Right ventricle myocardium inferior (tissue), 1 donor: ENCODE measurements around the gene FBXO8. TPM values are rescaled to one million over a fixed set of nuclear protein-coding genes. Genes with fewer than 3 reads are reported as not detected.
"Not testable (repeated sequence)": the region's sequence is repeated elsewhere in the genome, so short reads cannot be mapped to it uniquely, and the experiment has no call there.

Source experiments
- ATAC-seq: fragments of 200-7000 bp; cut with Tn5 transposase; one replicate; pipeline ENCODE4 v1.9.1; 2020; ENCODE audit warnings: mild to moderate bottlenecking, moderate library complexity
- DNase-seq: peaks from one replicate; pipeline ENCODE4 v3.0.0; 2021; ENCODE audit errors: missing footprints
- intact Hi-C: fragments of 100-400 bp; cut with DNase I; formaldehyde crosslinking; loops from one replicate; pipeline ENCODE4 v1.11.0; 2022
- long read RNA-seq: library from polyadenylated mRNA; unstranded; transcript quantifications from one replicate; pipeline ENCODE4 v2.0.0, GENCODE V29; 2021
- total RNA-seq: library from RNA; stranded (reverse); fragmentation: NEBNext Ultra II Directional; extraction: Animal tissue kit (Norgen Biotek cat#: 25700); gene quantifications from one replicate; pipeline ENCODE4 v1.2.1, GENCODE V29; 2021
- donor health status: DM: no; HTN: yes; CAD: no; lungs with severe emphysema.

FBXO8 gene, protein sequence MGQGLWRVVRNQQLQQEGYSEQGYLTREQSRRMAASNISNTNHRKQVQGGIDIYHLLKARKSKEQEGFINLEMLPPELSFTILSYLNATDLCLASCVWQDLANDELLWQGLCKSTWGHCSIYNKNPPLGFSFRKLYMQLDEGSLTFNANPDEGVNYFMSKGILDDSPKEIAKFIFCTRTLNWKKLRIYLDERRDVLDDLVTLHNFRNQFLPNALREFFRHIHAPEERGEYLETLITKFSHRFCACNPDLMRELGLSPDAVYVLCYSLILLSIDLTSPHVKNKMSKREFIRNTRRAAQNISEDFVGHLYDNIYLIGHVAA
- 25.9 TPM for total RNA-seq
- long read RNA-seq, transcript FBXO8-201 (6 exons, 2,577 nt): major isoform, 6 of 6 reads
- long read RNA-seq, partial matches to known transcripts: 0 of 6 reads
- long read RNA-seq, other reads (novel, unspliced or antisense): 0 of 6 reads

DNA sequence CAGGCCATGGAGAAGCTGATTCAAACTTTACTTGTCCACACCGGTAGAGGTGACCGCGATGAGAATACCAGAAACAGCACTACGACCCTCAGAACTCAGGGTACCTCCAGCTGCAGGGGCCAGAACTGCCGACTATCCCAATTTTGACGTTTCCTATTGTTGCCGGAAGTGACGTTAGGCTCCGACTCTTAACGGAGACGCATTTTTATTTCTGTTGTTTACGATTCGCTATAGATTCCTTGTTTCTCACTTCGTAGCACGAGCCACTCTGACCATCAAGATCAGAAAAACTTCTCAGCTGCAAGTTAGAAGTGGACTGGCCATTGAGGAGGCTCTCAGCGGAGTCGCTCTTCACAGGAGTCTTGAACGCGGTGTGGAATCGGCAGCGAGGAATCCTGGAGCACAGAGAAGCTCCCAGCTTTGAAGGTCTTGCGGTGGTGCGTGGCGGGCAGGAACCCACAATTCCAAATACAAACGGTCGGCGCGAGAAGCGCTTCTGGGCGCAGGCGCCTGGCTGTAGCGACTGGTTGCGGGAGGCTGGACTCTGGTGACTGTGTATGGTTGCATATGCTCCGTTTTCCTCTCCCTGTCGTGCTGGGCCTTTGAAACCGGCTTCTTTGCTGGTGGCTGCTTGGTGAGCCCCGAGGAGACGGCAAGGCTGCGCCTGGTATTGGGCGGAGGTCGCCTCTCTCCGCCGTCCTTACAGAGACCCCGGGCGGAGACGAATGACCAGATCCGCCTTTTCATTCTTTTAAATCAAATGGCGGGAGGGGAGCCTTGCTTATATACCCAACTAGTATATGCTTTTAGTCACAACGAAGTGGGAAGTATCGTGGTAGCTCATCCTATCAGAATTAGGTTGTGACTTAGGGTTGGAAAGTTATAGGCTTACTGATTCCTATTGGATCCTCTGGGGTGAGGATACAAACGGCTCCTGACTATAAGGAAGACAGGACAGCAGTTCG lies at the start of gene FBXO8, which contains the start of gene CEP44:
Gene FBXO8 (minus strand): TSS at position 161 of the 965 bp plus-strand sequence. CDS start 20,575 bp downstream, outside the sequence.
Gene CEP44 (plus strand): TSS at position 405 of the 965 bp plus-strand sequence. CDS start 15,211 bp downstream, outside the sequence.
- intact Hi-C loops: no loop called here
- ATAC-seq: peak; percentile 83
- DNase-seq: peak; percentile 79

DNA sequence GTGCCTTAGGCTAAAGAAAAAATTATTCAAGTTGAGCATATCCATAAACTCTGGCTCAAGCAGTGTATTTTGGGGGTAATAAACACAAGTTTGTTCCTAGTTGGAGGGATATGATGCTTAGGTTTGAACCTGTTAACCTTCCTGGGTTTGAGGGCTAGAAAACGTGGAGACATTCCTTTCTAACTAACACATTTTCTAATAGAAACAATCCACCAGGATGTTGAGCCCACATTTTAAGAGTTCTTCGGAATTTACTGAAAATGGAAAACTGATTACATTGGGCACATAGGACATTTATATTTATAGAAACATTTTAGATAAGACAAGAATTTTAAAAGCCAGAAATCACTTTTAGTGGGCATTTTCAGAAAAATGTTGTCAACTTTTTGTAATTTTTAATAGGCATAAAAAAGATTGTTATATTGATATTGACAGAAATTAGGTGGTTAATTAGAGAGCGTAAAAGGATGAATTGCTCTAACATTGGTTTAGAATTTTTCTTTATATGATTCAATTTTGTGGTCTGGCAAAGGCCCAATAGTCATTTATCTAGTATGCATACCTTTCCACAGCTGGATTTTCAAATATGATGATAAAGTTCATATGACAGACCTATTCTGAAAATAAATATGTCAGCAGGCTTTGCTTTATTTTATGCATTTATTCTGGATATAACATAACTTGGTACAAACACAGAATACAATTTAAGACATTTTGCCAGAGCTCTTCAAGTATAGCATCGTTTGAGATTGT lies 49.5 kb upstream of the FBXO8 start:
- intact Hi-C loops: no loop called here
- no peak for ATAC-seq

DNA sequence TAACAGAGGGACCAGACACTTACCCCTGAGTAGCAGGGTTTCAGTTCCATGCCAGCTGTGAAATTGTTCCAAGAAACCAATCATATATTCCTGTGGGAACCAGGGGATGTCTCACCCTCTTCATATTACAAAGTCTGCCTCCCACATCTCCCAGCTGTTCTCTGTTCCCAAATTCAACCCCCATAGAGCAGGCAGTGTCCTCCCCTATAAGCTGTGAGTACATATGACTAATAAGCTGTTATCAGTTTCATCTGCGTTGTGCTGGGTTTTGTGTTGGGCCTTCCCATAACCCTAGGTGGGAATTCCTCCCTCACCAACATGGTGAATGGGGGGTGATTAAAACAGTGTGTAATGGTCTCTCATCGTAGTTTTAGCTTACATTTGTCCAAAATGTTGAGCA lies 41.3 kb upstream of the FBXO8 start:
- ATAC-seq (no peak), DNase-seq (no peak)
- intact Hi-C loops: no loop called here

More for the DNA sequence above, 49.5 kb upstream of the FBXO8 start:
- no peak for DNase-seq

DNA sequence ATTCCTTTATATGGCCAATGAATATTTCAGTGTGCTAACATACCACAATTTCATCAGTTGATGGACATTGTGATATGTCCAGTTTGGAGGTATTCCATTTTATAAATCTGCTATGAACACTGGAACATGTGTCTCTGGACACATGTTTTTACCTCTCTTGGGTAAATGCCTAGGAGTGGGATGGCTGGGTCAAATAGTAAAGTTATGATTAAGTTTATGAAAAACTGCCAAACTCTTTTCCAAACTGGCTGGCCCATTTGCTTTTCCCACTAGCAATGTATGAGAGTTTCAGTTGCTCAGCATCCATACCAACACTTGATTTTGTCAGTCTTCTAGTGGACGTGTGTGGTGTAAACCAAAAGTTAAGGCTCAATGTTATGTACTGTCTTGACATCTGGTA lies 40.8 kb upstream of the FBXO8 start:
- ATAC-seq (no peak), DNase-seq (no peak)
- intact Hi-C loops: no loop called here

DNA sequence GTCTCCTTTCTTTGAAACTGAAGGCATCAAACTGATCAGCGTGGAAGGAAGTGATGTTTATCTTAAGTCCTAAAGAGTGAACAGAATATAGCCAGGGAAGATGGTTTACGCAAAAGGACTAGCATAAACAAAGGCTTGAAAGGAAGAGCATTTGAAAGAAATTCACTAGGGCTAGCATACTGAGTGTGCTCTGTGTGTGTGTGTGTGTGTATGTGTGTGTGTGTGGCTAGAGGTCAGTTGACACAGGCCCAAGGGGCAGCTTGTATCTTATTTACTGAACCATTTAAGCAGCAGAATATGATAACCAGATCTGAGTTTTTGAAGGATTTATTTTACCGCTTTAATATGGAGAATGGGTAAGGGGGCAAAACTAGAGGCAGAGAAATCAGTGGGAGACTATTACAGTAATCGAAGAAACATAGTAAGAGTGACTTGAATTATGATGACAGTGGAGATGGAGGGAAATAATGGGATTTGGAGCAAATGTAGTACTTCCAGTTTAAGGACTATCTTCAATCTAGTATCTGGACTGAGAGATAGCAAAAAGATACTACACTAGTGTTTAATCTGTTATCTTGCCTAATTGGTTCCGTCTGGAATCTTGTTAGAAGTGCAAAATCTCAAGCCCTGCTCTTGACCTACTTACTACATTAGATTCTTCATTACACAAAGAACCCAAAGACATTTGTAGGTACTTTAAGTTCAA lies 37.2 kb upstream of the FBXO8 start:
- ATAC-seq (no peak), DNase-seq (no peak)
- intact Hi-C loops: no loop called here

DNA sequence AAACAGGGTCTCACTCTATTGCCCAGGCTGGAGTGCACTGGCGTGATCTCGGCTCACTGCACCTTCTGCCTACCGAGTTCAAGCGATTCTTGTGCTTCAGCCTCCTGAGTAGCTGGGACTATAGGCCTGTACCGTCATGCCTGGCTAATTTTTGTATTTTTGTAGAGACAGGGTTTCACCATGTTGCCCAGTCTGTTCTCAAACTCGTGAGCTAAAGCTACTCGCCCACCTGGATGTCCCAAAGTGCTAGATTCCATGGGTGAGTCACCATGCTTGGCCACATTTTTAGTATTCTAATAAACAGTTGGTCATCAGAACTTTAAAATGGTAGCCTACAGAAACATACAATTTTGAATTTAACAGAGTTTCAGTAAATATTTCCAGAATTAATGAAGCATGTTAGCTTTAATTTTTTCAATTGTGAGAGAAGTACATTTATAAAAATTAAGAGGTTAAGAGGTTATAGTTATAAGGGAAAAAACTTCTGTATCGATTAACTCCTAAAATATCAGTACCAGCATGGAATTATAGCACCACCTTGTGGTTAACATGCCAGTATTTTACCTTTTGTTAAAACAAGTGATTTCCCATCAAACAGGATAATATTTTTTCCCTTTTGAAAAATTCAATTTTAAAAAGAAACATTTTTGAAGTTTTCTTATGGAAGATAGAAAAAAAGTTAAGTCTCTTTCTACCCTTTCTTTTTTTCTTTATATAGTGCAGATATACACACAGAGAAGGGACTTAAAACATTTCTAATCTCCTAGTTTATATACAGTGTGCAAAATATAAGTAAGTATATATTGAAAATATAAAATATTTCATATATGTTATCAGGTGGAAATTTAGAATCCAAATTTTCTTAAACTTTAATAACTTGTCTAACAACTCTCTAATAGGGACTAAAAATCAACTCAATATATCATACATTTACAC lies 35.6 kb upstream of the FBXO8 start:
- DNase-seq (no peak), ATAC-seq (no peak)
- intact Hi-C loops: loop anchor here (5.0 to 10.0 kb wide), 4 partner anchors 102 to 894 kb away; no protein-coding TSS in a partner anchor

DNA sequence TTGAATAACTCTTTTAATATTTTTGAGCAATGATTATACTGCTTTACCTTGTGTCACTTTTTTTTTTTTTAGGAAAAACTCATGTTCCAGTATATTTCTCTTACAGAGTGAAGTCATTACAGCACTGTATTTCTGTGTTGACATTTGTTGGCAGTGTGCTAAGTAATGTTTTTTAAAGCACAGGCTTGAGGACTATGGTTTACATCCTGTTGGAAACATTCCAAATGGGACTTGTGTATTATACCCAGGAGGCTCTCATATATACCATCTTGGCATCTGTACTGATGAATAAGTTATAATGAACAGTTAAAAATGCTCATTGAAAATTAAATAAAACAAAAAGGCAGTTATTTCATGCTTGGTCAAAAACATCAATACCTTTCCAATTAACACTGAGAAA lies 34.1 kb upstream of the FBXO8 start:
- ATAC-seq: no peak
- intact Hi-C loops: loop anchor here (5.0 to 10.0 kb wide), 4 partner anchors 100 to 893 kb away; no protein-coding TSS in a partner anchor
- DNase-seq: no peak

DNA sequence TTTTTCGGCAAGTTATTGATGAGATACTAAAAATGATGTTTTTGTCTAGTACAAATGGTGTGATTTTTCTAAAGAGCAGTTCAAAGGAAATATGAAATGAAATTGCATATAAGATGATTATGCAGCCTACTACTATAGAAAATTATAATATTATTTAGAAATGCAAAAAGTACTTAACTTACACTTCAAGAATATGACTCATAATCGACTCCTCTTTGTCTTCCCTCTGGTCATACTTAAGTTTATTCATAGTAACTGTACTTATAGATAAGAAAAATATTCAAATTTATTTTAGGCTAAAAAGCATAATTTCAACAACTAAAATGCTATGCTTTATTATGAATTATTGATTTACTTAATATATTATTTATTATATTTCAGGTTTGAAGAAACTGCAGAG lies 33.5 kb upstream of the FBXO8 start:
- intact Hi-C loops: loop anchor here (5.0 to 10.0 kb wide), 4 partner anchors 100 to 892 kb away; no protein-coding TSS in a partner anchor
- DNase-seq (no peak), ATAC-seq (no peak)

DNA sequence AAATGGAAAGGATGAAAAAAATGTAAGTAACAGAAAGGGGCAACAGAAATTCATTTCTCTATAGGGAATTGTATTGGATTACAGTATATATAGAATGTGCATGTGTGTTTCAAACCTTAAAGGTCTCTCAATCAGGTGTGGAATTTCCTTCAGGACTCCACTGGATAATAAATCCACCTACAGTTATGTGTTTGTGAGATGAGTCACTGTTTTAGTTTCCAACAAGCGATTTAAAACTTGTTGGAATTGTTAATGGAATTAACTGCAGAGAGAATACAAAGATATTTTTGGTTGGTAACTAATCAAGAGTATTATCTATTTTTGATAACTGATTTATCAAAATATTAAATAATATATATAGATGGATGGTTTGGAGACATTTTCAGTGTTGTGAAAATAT lies 33.1 kb upstream of the FBXO8 start:
- DNase-seq (no peak), ATAC-seq (no peak)
- intact Hi-C loops: loop anchor here (5.0 to 10.0 kb wide), 4 partner anchors 99 to 892 kb away; no protein-coding TSS in a partner anchor

DNA sequence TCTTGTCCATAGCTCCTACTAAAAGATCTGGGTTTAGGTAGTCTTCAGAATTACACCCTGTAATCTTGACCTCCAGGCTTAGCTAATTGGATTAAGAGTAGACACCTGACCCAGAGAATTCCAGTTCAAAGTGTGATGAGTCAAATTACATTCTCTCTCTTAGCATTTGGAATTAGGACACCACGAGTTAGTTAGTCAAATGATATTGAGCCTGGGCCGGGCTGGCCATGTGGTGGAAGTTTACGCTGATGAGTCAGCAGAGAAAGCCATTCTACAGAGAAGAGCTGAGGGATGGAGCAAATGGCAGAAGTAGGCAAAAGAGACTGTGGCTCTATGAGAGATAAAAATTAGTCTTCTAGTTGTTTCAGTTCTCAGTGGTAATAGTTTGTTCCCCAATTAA lies 31.3 kb upstream of the FBXO8 start:
- DNase-seq (no peak), ATAC-seq (no peak)
- intact Hi-C loops: loop anchor here (5.0 to 10.0 kb wide), 4 partner anchors 97 to 890 kb away; no protein-coding TSS in a partner anchor

DNA sequence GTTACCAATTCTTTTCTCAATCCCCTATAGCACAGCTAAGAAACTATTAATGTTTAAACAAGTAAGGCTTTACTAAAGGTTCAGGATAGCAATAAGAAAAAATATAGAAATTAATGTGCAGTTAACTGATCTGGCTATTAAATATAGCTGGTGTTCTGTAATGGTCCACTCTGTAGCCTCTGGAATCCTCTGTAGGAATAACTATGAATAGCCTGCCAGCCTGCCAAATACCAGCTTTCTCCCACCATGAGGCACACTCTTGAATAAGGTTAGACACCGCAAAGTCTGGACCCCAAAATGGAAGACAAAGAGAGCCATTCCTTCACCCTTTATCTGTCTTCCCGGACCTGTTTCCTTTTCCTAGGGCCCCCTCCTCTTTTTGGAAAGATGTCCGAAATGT lies 30.8 kb upstream of the FBXO8 start:
- ATAC-seq (peak; percentile 48), DNase-seq (no peak)
- intact Hi-C loops: loop anchor here (10.0 kb wide), 2 partner anchors 559 to 889 kb away; no protein-coding TSS in a partner anchor

DNA sequence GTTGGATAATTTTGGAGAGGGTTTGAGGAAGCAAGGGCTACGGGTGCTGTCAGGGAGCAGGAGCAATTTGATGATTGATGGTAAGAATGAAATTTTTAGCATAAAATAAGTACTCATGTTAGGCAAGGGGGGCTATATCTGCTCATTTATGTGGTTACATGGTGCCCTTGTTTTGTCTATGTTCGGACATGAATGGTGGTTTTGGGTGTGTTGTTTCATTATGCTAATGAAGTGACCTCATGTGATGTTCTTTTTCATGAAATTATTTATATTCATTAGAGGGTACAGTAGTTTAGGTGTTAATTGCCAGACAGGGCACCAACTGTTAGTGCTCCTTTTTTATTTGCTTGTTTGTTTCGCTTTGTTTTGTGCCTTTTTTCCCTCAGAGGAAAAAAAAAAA lies 29.5 kb upstream of the FBXO8 start:
- ATAC-seq (no peak), DNase-seq (no peak)
- intact Hi-C loops: loop anchor here (10.0 kb wide), 2 partner anchors 558 to 888 kb away; no protein-coding TSS in a partner anchor

DNA sequence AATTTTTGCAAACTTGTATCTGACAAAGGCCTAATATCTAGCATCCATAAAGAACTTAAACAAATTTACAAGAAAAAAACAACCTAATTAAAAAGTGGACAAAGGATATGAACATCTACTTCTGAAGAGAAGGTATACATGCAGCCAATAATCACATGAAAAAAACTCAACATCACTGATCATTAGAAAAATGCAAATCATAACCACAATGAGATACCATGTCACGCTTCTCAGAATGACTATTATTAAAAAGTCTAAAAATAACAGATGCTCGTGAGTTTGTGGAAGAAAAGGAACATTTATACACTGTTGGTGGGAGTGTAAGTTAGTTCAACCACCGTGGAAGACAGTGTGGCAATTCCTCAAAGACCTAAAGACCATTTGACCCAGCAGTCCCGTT lies 24.2 kb upstream of the FBXO8 start:
- ATAC-seq (no peak), DNase-seq (no peak)
- intact Hi-C loops: no loop called here

DNA sequence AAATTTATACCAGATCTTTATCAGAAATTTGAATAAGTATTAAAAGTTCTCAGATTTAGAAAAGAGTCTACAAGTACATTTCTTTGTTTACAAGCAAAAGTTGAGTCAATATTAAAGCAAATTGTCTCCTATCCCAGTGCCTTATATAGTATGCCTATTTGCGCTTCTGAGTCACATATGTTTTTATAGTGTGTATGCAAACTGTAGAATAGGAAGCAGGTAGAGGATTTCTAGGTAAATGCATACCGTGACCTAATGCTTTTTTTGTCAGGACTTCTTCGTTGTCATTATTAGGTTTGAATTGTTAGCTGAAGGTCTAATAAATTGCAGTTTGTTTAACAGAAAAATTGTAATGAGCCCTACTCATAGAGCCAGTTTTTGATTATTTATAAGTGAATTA lies 22.5 kb upstream of the FBXO8 start:
- ATAC-seq (no peak), DNase-seq (no peak)
- intact Hi-C loops: no loop called here

DNA sequence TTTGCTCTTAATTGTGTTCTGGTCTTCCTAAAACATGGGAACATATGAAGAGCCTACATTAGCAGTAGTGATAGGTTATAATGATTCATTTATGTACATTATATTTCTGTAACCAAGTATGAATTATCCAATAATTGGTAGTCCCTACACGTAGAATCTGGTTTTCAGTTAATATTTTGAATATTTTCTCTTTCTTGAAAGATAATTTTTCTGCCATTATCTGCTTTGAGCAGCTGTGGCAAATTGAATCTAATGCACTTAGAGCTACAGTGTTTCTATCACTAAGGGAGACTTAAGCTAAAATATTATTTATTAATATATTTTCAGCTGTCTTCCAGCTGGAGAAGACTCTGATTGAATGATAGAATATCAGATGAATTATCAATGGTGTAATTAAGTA lies 21.2 kb upstream of the FBXO8 start:
- intact Hi-C loops: no loop called here
- ATAC-seq: no peak
- no peak for DNase-seq

DNA sequence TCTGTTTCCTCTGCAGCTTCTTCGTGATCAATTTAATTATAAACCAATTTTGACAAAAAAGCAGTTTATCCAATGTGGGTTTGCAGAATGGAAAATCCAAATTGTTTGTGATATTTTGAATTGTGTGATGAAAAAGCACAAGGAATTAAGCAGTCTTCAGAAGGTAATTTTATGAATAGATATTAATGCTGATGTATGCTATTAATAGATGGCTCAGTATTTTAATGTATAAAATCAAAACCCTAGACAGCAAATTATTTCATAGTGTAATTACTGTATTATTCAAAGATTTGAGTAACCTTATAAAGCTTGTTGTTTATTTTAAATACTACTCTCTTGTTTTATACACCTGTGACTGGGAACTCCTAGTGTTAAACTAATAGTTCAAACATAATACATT lies 20.2 kb upstream of the FBXO8 start:
- intact Hi-C loops: no loop called here
- no peak for ATAC-seq
- DNase-seq: no peak

DNA sequence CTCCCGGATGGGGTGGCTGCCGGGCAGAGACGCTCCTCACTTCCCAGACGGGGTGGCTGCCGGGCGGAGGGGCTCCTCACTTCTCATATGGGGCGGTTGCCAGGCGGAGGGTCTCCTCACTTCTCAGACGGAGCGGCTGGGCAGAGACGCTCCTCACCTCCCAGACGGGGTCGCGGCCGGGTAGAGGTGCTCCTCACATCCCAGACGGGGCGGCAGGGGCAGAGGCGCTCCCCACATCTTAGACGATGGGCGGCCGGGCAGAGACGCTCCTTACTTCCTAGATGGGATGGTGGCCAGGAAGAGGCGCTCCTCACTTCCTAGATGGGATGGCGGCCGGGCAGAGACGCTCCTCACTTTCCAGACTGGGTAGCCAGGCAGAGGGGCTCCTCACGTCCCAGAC lies 11.7 kb upstream of the FBXO8 start:
- DNase-seq, intact Hi-C loops, ATAC-seq: not testable (repeated sequence)
